Tibial nerve (tissue), 4 donors: Measurements from ENCODE around the gene STAT4. TPM values are rescaled to one million over a fixed set of nuclear protein-coding genes. Genes with fewer than 3 reads are reported as not detected.

Source experiments
- DNase-seq, 2 donors: peaks; one replicate each; pipeline ENCODE4 v3.0.0-alpha.2; 2019; ENCODE audit warnings: low spot score in 2 of 2
- H3K27ac ChIP-seq, 4 donors: fragments of 200-600 bp; sonication (generic) in 3 of 4; one replicate each; pipeline ENCODE4 v1.5.1; 2017 to 2019; ENCODE audit warnings: mild to moderate bottlenecking in 1 of 4
- H3K27me3 ChIP-seq, 2 donors: fragments of 200-600 bp; sonication (generic) in 1 of 2; one replicate each; pipeline versions ENCODE4 v1.5.1 to v1.6.0; 2017 to 2019
- H3K36me3 ChIP-seq, 3 donors: fragments of 200-600 bp; sonication (generic); one replicate each; pipeline ENCODE4 v1.5.1; 2018 to 2019
- H3K4me1 ChIP-seq, 4 donors: fragments of 200-600 bp; sonication (generic) in 3 of 4; one replicate each; pipeline ENCODE4 v1.5.1; 2017 to 2019
- H3K4me3 ChIP-seq, 4 donors: fragments of 200-600 bp; sonication (generic) in 3 of 4; one replicate each; pipeline ENCODE4 v1.5.1; 2017 to 2019; ENCODE audit warnings: mild to moderate bottlenecking in 1 of 4, moderate library complexity in 1 of 4
- H3K9me3 ChIP-seq, 4 donors: fragments of 200-600 bp; sonication (generic) in 3 of 4; one replicate each; pipeline ENCODE4 v1.5.1; 2017 to 2019
- EP300 ChIP-seq, 2 donors: sonication (generic); formaldehyde crosslinking; IDR thresholded peaks; one replicate each; pipeline ENCODE4 v1.6.1; 2017; ENCODE audit warnings: antibody characterized with exemption in 2 of 2, mild to moderate bottlenecking in 1 of 2
- POLR2A ChIP-seq, 2 donors: fragments of 450-650 bp; IDR thresholded peaks; one replicate each; pipeline ENCODE4 v1.6.1; 2017; ENCODE audit warnings: antibody characterized with exemption in 2 of 2, mild to moderate bottlenecking in 2 of 2, moderate library complexity in 2 of 2
- WGBS, 2 donors: methylation state at CpG; one replicate each; pipeline ENCODE4 v1.1.5; 2018; 5-methylcytosine and 5-hydroxymethylcytosine counted together
- total RNA-seq, 4 donors: library from RNA; depleted of rRNA; stranded (reverse); fragments of >200 nt; gene quantifications; one replicate each; pipeline ENCODE4 v1.1.0, GENCODE V29; 2016
- TF ChIP-seq, protein P1 (sequence below), 5 experiments: fragments of 200-600 bp in 3 of 5; fragments of 450-650 bp in 2 of 5; sonication (generic) in 3 of 5; IDR thresholded peaks; one replicate each; pipeline ENCODE4 v1.5.1; 2016 to 2019; ENCODE audit warnings: antibody characterized with exemption in 5 of 5, mild to moderate bottlenecking in 3 of 5, moderate library complexity in 2 of 5

The STAT4 gene
- total RNA-seq, 4 donors from 2014 or later, result 0.39 to 4.2 (median 2.3) TPM; not detected in 1

- TF ChIP-seq EP300 (IDR thresholded peaks at IDR 0.05), result no peak
- TF ChIP-seq POLR2A (IDR thresholded peaks at IDR 0.05), result no peak
- TF ChIP-seq, protein P1, sequence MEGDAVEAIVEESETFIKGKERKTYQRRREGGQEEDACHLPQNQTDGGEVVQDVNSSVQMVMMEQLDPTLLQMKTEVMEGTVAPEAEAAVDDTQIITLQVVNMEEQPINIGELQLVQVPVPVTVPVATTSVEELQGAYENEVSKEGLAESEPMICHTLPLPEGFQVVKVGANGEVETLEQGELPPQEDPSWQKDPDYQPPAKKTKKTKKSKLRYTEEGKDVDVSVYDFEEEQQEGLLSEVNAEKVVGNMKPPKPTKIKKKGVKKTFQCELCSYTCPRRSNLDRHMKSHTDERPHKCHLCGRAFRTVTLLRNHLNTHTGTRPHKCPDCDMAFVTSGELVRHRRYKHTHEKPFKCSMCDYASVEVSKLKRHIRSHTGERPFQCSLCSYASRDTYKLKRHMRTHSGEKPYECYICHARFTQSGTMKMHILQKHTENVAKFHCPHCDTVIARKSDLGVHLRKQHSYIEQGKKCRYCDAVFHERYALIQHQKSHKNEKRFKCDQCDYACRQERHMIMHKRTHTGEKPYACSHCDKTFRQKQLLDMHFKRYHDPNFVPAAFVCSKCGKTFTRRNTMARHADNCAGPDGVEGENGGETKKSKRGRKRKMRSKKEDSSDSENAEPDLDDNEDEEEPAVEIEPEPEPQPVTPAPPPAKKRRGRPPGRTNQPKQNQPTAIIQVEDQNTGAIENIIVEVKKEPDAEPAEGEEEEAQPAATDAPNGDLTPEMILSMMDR (IDR thresholded peaks at IDR 0.05), result no peak
- Histone ChIP-seq H3K36me3 (no peaks in the 10 kb centered on the region), H3K27me3 (no peaks in the 10 kb centered on the region), H3K4me3 (no peak overlapping the region), H3K4me1 (no peaks in the 10 kb centered on the region), H3K9me3 (peaks cover 0 to 8% (median 3%) of the 10 kb centered on the region in 4 donors), H3K27ac (no peak overlapping the region)
- no peak for DNase-seq
- WGBS, 2 donors, result 60 to 69% methylated on average over 3 of the region's 3 CpGs
Measured at GRCh38 chr2:191081411-191082155, 69.2 kb downstream of the STAT4 start.

- Histone ChIP-seq H3K27me3 (no peaks in the 10 kb centered on the region), H3K4me3 (no peak overlapping the region), H3K4me1 (no peaks in the 10 kb centered on the region), H3K36me3 (no peaks in the 10 kb centered on the region), H3K27ac (no peak overlapping the region), H3K9me3 (no peaks in the 10 kb centered on the region)
- DNase-seq, result no peak
- WGBS, 2 donors, result 55 to 59% methylated on average over 3 of the region's 3 CpGs
- TF ChIP-seq, protein P1 (IDR thresholded peaks at IDR 0.05), result no peak
- no peak for TF ChIP-seq POLR2A (IDR thresholded peaks at IDR 0.05)
- no peak for TF ChIP-seq EP300 (IDR thresholded peaks at IDR 0.05)
Measured at GRCh38 chr2:191078165-191078867, 72.5 kb downstream of the STAT4 start.

DNA sequence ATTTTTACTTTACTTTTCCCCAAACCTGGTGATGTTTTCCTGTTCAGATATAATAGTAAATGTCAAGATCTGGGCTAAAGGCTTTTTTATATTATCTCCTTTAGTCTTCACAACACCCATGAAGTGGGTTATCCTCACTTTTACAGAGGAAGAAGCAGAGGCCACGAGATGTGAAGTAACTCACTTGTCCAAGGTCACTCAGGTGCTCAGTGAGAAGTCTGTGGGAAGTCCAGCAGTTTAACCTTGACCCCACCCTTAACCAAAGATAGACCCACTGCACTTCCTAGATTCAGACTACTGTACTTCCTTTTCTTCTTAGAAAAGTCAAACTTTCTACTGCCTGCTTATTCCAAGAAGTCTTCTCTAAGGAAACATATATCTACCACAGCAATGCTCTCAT lies 80.5 kb downstream of the STAT4 start:
- Histone ChIP-seq H3K4me1 (peaks cover 0 to 7% (median 2%) of the 10 kb centered on the region in 4 donors), H3K36me3 (no peaks in the 10 kb centered on the region), H3K4me3 (no peak overlapping the region), H3K9me3 (no peaks in the 10 kb centered on the region), H3K27me3 (no peaks in the 10 kb centered on the region), H3K27ac (no peak overlapping the region)
- WGBS, 2 donors, result 66 to 82% methylated on average over 1 of the region's 1 CpG
- TF ChIP-seq EP300 (IDR thresholded peaks at IDR 0.05) (no peak), POLR2A (IDR thresholded peaks at IDR 0.05) (no peak)
- TF ChIP-seq, protein P1 (IDR thresholded peaks at IDR 0.05), result no peak
- DNase-seq, result no peak

GRCh38 chr2:191069606-191070005 lies 81.2 kb downstream of the STAT4 start:
- H3K27me3 ChIP-seq, result no peaks in the 10 kb centered on the region
- 91 to 93% methylated on average over 3 of the region's 3 CpGs for WGBS, 2 donors

More at GRCh38 chr2:191069606-191070005, 81.2 kb downstream of the STAT4 start:
- H3K4me1 ChIP-seq, result peaks cover 0 to 7% (median 2%) of the 10 kb centered on the region in 4 donors
- no peaks in the 10 kb centered on the region for H3K36me3 ChIP-seq
- TF ChIP-seq POLR2A (IDR thresholded peaks at IDR 0.05) (no peak), EP300 (IDR thresholded peaks at IDR 0.05) (no peak)
- TF ChIP-seq, protein P1 (IDR thresholded peaks at IDR 0.05), result no peak
- H3K9me3 ChIP-seq, result no peaks in the 10 kb centered on the region
- H3K4me3 ChIP-seq, result no peak overlapping the region
- DNase-seq, result no peak
- H3K27ac ChIP-seq, result no peak overlapping the region
